ENCODE measurements around the gene LAMC2.

DNA sequence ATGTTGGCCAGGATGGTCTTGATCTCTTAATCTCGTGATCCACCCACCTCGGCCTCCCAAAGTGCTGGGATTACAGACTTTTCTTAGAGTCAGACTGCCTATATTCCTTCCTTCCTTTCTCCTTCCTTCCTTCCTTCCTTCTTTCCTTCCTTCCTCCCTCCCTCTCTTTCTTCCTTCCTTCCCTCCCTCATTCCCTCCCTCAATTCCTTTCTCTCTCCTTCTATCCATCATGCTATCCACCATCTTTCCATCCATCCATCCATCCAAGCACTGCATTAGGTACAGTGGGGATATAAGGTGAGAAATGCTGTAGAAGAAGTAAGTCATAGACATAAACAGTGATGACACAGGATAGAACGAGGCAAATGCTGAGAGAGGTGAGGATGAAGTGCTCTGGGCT is 13.2 kb downstream of the LAMC2 start:
- TF ChIP-seq EP300 (IDR thresholded peaks at IDR 0.05) (no peak), POLR2AphosphoS5 (IDR thresholded peaks at IDR 0.05) (no peak)

All from esophagus muscularis mucosa (tissue), 3 donors.